HG03280 (cell line): ENCODE measurements around the gene ABCC5.
"Not testable (repeated sequence)": the region's sequence is repeated elsewhere in the genome, so short reads cannot be mapped to it uniquely, and the experiment has no call there.

Experiments
- ATAC-seq: cut with Tn5 transposase; IDR thresholded peaks from one replicate; pipeline ENCODE4 v1.9.1; 2021; ENCODE audit warnings: mild to moderate bottlenecking, moderate library complexity; ENCODE audit not compliant: unreplicated experiment

ABCC5 gene

GRCh38 chr3:184016811-184017671 is 643 bp downstream of the ABCC5 start:
- ATAC-seq, result peak; percentile 69

- ATAC-seq, result no peak
Observed at GRCh38 chr3:184016169-184016570, 1.5 kb downstream of the ABCC5 start.

- no peak for ATAC-seq
Observed at GRCh38 chr3:184015381-184016019, 2.2 kb downstream of the ABCC5 start.

- ATAC-seq, result no peak
Observed at GRCh38 chr3:184011937-184012889, 5.5 kb downstream of the ABCC5 start.

GRCh38 chr3:184011230-184011876 is 6.3 kb downstream of the ABCC5 start:
- no peak for ATAC-seq

GRCh38 chr3:184008161-184008560 is 9.5 kb downstream of the ABCC5 start:
- ATAC-seq, result no peak

GRCh38 chr3:184007143-184007813 is 10.4 kb downstream of the ABCC5 start:
- not testable (repeated sequence) for ATAC-seq

- ATAC-seq, result no peak
Observed at GRCh38 chr3:184005941-184006507, 11.7 kb downstream of the ABCC5 start.

- ATAC-seq, result no peak
Observed at GRCh38 chr3:184004476-184004875, 13.2 kb downstream of the ABCC5 start.

GRCh38 chr3:184003187-184003967 is 14.3 kb downstream of the ABCC5 start:
- ATAC-seq, result no peak

- no peak for ATAC-seq
Observed at GRCh38 chr3:184002469-184002868, 15.2 kb downstream of the ABCC5 start.

- ATAC-seq, result no peak
Observed at GRCh38 chr3:184001761-184002160, 15.9 kb downstream of the ABCC5 start.

GRCh38 chr3:183991403-183991802 is 26.3 kb downstream of the ABCC5 start:
- no peak for ATAC-seq

GRCh38 chr3:183988216-183988790 is 29.4 kb downstream of the ABCC5 start:
- no peak for ATAC-seq

- no peak for ATAC-seq
Observed at GRCh38 chr3:183987000-183987600, 30.6 kb downstream of the ABCC5 start.

GRCh38 chr3:183984749-183985729 is 32.6 kb downstream of the ABCC5 start:
- ATAC-seq, result no peak

- ATAC-seq, result no peak
Observed at GRCh38 chr3:183984127-183984740, 33.5 kb downstream of the ABCC5 start.
